Measurements from ENCODE around the gene PICALM.
"Not testable (repeated sequence)": the region's sequence is repeated elsewhere in the genome, so short reads cannot be mapped to it uniquely, and the experiment has no call there.

PICALM gene

DNA sequence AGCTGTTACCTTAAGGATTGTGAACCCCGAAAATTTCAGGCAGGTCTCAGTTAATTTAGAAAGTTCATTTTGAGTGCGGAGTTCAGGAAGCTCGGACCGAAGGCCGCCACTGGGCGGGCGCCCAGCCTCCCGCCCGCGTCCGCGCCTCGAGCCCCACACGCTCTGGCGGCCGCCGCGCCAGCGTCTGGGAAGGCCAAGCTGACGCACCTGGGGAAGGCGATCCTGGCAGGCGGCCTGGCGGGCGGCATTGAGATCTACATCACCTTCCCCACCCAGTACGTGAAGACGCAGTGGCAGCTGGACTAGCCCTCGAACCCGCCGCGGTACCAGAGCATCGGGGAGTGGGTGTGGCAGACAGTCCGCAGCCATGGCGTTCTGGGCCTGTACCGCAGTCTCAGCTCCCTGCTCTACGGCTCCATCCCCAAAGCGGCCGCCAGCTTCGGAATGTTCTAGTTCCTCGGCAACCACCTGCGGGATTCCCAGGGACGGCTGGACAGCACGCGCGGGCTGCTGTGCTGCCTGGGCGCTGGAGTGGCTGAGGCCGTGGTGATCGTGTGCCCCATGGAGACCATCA is 134.2 kb downstream of the PICALM start:
- no peak for DNase-seq

DNA sequence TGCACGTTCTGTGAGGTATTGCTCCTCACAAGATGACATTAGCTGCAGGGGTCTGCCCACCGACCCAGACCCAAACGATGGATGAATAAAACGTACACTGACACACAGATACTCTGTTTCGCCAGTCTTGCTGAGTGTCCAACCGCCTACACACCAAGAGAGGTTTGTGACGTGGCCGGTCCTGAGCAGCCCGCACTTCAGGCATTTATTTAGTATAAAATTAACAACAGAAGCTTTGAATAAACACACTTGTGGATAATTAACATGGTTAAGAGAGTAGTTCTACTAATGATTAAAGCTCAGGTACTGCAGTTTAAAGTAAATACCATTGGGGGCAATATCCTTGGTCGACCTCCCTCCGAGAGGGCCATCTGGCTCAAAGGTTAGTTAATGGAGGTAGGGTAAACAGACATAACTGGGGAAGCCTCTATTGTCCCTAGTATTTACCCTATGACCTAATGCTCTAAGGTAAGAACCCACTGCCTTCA is 138.0 kb downstream of the PICALM start:
- no peak for DNase-seq

DNA sequence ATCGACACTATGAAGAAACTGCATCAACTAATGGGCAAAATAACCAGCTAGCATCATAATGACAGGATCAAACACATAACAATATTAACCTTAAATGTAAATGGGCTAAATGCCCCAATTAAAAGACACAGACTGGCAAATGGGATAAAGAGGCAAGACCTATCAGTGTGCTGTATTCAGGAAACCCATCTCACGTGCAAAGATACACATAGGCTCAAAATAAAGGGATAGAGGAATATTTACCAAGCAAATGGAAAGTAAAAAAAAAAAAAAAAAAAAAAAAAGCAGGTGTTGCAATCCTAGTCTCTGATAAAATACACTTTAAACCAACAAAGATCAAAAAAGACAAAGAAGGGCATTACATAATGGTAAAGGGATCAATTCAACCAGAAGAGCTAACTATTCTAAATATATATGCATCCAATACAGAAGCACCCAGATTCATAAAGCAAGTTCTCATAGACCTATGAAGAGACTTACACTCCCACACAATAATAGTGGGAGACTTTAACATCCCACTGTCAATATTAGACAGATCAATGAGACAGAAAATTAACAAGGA is 142.2 kb downstream of the PICALM start:
- not testable (repeated sequence) for DNase-seq

DNA sequence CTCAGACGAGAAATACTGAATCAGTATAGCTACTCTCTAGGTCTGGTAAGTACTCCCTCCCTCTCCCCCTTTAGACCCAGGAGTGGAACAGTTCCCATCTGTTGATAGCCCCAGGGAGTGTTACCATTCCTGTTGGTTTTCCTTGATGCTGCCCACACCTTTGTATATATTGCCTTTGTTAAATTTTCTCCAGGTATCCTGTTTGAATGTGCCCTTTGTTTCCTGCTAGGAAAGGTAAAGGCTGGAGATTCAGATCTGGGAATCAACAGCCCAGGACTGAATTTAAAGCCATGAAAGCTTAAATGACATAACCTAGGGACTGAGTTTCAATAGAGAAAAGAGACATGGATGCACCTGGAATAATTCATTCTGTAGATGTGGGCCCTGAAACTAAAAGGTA is 145.4 kb downstream of the PICALM start:
- no peak for DNase-seq

DNA sequence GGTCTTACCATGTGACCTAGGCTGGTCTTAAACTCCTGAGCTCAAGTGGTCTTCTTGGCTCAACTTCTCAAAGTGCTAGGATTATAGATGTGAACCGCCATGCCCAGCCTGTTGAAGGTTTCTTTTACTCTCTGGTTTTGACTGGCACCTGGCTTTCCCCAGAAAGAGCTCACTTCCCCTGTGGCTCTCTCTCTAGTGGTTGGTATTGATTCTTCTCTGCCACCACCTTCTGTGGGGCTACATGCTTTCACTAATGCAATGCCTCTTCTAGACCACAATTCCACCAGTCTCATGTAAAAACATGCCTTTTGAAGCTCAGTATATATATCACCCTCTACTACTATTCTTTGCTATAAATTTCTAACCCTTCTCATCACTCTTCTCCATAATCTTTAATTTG is 146.5 kb downstream of the PICALM start:
- DNase-seq = peak in 1 of 2 experiments; percentile 19

DNA sequence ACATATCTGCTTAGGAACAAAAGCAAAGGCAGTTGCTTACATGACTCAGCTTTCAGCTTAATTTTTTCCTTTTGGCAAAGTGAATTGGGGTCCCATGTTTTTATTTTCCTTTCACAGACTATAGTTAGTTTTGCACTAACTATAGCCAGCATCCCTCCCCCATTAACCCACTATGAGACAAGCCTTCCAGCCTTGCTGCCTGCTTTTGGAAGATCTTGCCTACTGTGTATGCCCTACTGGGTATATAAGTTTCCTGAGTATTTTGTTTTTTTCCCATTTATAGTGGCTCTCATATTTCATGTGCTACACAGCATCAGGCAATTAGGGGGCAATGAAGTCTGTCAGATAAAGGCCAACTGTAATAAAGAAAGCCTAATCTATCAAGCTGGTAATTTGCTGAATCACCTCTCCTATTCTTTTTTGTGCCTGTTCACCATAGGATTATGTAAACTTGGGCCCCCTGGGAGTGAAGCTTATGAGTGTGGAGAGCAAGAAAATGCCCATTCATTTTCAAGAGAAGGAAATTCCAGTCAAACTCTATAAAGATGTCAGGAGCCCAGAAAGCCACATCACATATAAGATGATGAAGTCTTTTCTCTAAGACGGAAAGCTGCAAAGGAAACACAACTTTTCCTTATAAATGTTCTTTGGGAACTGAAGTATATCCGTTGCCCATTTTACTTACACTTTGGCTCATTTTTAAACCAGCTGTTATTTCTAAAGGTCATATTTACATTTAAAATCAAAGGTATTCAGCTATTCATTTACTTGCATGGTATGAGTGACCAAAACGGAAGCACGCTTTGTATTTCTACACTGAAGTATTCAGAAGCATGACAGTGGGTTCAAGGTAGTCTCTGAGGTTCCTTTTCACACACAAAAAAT is 149.7 kb downstream of the PICALM start:
- no peak for DNase-seq

DNA sequence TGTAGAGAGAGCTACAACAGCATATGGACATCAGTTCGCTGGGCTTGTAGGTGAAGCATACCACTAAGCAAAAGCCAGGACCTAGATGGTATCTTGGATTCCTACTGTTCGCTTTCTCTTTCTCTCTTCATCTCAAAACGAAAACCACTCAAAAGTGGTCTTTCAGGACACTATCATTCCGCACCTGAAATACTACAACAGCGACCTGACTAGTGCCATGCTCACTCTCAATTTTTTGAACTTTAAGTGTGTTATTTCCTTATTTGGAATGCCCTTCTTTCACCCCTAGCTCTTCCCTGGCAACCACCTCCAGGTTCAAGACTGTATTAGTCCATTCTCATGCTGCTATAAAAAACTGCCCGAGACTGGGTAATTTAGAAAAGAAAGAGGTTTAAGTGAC is 154.5 kb downstream of the PICALM start:
- DNase-seq = no peak

DNA sequence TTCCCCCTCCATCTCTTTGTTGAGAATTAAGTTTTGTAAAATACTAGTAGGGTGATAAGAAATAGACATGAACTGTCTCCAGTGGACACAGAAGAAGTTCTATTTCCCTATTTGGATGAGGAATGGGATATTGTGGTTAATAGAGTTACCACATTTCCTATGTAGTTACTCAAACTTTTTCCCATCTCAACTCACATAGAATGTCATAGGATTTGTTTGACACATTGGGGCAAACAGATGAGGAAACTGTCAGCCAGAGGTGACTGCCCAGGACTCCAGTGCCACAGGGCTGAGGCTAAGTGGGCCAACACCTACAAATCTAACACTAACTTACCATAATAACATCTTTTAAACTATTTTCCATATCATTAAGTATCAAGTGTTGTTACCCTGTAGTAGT is 155.4 kb downstream of the PICALM start:
- DNase-seq = no peak

DNA sequence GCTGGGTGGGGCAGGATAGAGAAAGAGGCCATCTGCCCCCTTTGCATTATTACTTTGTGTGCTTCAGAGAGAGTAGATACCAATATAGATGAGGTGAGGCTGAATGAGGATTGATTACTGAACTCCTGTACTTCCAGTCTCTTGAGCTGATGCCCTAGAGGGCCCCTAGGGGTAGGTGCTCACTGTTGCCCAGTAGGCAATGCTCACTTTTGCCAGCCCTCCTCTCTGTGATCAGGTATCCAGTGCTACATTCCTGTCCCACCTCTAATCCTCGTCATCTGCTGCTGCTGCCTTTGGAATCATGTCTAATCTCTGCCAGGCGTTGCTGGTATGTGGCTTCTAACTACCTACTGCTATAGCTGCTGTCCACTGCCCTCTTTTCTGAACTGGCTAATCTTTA is 156.5 kb downstream of the PICALM start:
- no peak for DNase-seq
